ENCODE results near the gene PCF11. TPM values are rescaled to one million over a fixed set of nuclear protein-coding genes. Genes with fewer than 3 reads are reported as not detected.

PCF11 gene
- total and polyA plus RNA-seq, 7 donors = 12.7 to 78.2 (median 62.0) TPM

GRCh38 chr11:83170865-83171264 is 13.9 kb downstream of the PCF11 start:
- Histone ChIP-seq H3K4me1 (peaks cover 0 to 59% (median 55%) of the 10 kb centered on the region in 4 donors), H3K27ac (no peak overlapping the region), H3K4me3 (peak overlapping the region in 1 of 4 donors; percentile 13), H3K9me3 (no peaks in the 10 kb centered on the region), H3K27me3 (no peaks in the 10 kb centered on the region), H3K36me3 (peaks cover 11 to 89% (median 23%) of the 10 kb centered on the region in 4 donors)
- TF ChIP-seq POLR2AphosphoS5 (IDR thresholded peaks at IDR 0.05) (no peak), POLR2A (IDR thresholded peaks at IDR 0.05) (no peak), EP300 (IDR thresholded peaks at IDR 0.05) (no peak)
- TF ChIP-seq, protein P1, sequence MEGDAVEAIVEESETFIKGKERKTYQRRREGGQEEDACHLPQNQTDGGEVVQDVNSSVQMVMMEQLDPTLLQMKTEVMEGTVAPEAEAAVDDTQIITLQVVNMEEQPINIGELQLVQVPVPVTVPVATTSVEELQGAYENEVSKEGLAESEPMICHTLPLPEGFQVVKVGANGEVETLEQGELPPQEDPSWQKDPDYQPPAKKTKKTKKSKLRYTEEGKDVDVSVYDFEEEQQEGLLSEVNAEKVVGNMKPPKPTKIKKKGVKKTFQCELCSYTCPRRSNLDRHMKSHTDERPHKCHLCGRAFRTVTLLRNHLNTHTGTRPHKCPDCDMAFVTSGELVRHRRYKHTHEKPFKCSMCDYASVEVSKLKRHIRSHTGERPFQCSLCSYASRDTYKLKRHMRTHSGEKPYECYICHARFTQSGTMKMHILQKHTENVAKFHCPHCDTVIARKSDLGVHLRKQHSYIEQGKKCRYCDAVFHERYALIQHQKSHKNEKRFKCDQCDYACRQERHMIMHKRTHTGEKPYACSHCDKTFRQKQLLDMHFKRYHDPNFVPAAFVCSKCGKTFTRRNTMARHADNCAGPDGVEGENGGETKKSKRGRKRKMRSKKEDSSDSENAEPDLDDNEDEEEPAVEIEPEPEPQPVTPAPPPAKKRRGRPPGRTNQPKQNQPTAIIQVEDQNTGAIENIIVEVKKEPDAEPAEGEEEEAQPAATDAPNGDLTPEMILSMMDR (IDR thresholded peaks at IDR 0.05) = no peak
- intact Hi-C loops (cut with DNase I) = loop anchor here (2.0 kb wide), 1 partner anchor 16 kb away; no protein-coding TSS in a partner anchor
- no peak for DNase-seq
- 23 to 67% methylated on average over 2 of the region's 2 CpGs for WGBS, 2 donors

GRCh38 chr11:83172551-83172950 is 15.6 kb downstream of the PCF11 start:
- intact Hi-C loops (cut with DNase I) = no loop called here
- peaks cover 12 to 89% (median 28%) of the 10 kb centered on the region in 4 donors for H3K36me3 ChIP-seq
- no peaks in the 10 kb centered on the region for H3K9me3 ChIP-seq
- TF ChIP-seq POLR2A (IDR thresholded peaks at IDR 0.05) = no peak
- TF ChIP-seq, protein P1 (IDR thresholded peaks at IDR 0.05) = no peak
- no peak for TF ChIP-seq EP300 (IDR thresholded peaks at IDR 0.05)
- TF ChIP-seq POLR2AphosphoS5 (IDR thresholded peaks at IDR 0.05) = no peak
- no peak for DNase-seq
- H3K27ac ChIP-seq = no peak overlapping the region
- H3K27me3 ChIP-seq = no peaks in the 10 kb centered on the region
- no peak overlapping the region for H3K4me3 ChIP-seq
- WGBS, 2 donors = 83 to 86% methylated on average over 4 of the region's 4 CpGs
- H3K4me1 ChIP-seq = peaks cover 0 to 60% (median 56%) of the 10 kb centered on the region in 4 donors

- H3K27me3 ChIP-seq = no peaks in the 10 kb centered on the region
- no peaks in the 10 kb centered on the region for H3K9me3 ChIP-seq
- TF ChIP-seq POLR2AphosphoS5 (IDR thresholded peaks at IDR 0.05) (no peak), EP300 (IDR thresholded peaks at IDR 0.05) (no peak), POLR2A (IDR thresholded peaks at IDR 0.05) (no peak)
- TF ChIP-seq, protein P1 (IDR thresholded peaks at IDR 0.05) = no peak
- H3K36me3 ChIP-seq = peaks cover 13 to 89% (median 30%) of the 10 kb centered on the region in 4 donors
- no peak overlapping the region for H3K4me3 ChIP-seq
- H3K4me1 ChIP-seq = peaks cover 0 to 60% (median 56%) of the 10 kb centered on the region in 4 donors
- intact Hi-C loops (cut with DNase I) = no loop called here
- H3K27ac ChIP-seq = no peak overlapping the region
- no peak for DNase-seq
Observed at GRCh38 chr11:83174008-83174407, 17.1 kb downstream of the PCF11 start.

GRCh38 chr11:83175815-83176214 is 18.9 kb downstream of the PCF11 start:
- 23 to 81% methylated on average over 1 of the region's 1 CpG for WGBS, 2 donors
- H3K4me1 ChIP-seq = peaks cover 0 to 48% (median 40%) of the 10 kb centered on the region in 4 donors
- H3K27ac ChIP-seq = no peak overlapping the region
- H3K4me3 ChIP-seq = no peak overlapping the region
- TF ChIP-seq POLR2AphosphoS5 (IDR thresholded peaks at IDR 0.05) (no peak), EP300 (IDR thresholded peaks at IDR 0.05) (no peak), POLR2A (IDR thresholded peaks at IDR 0.05) (no peak)
- TF ChIP-seq, protein P1 (IDR thresholded peaks at IDR 0.05) = no peak
- intact Hi-C loops (cut with DNase I) = no loop called here
- no peak for DNase-seq
- H3K27me3 ChIP-seq = no peaks in the 10 kb centered on the region
- no peaks in the 10 kb centered on the region for H3K9me3 ChIP-seq
- peaks cover 16 to 90% (median 32%) of the 10 kb centered on the region in 4 donors for H3K36me3 ChIP-seq

- Histone ChIP-seq H3K4me3 (no peak overlapping the region), H3K27me3 (no peaks in the 10 kb centered on the region), H3K36me3 (peaks cover 29 to 98% (median 41%) of the 10 kb centered on the region in 4 donors), H3K9me3 (no peaks in the 10 kb centered on the region), H3K27ac (no peak overlapping the region), H3K4me1 (peaks cover 0 to 7% (median 3%) of the 10 kb centered on the region in 4 donors)
- 37 to 51% methylated on average over 2 of the region's 2 CpGs for WGBS, 2 donors
- TF ChIP-seq, protein P1 (IDR thresholded peaks at IDR 0.05) = no peak
- TF ChIP-seq EP300 (IDR thresholded peaks at IDR 0.05) (no peak), POLR2A (IDR thresholded peaks at IDR 0.05) (no peak), POLR2AphosphoS5 (IDR thresholded peaks at IDR 0.05) (no peak)
- no peak for DNase-seq
- intact Hi-C loops (cut with DNase I) = no loop called here
Observed at GRCh38 chr11:83181815-83182214, 24.9 kb downstream of the PCF11 start.

All from sigmoid colon (tissue), 7 donors.